Measurements from ENCODE around the gene EEPD1.
"Not testable (repeated sequence)": the region's sequence is repeated elsewhere in the genome, so short reads cannot be mapped to it uniquely, and the experiment has no call there.

The EEPD1 gene

GRCh38 chr7:36253699-36254098 is 100.6 kb downstream of the EEPD1 start:
- no peak for DNase-seq (ENCODE audit: low read depth)

- not testable (repeated sequence) for DNase-seq (ENCODE audit: low read depth)
Measured at GRCh38 chr7:36258510-36259259, 105.6 kb downstream of the EEPD1 start.

- no peak for DNase-seq (ENCODE audit: low read depth)
Measured at GRCh38 chr7:36260481-36260880, 107.4 kb downstream of the EEPD1 start.

GRCh38 chr7:36261019-36261754 is 108.1 kb downstream of the EEPD1 start:
- DNase-seq (ENCODE audit: low read depth), result no peak

- no peak for DNase-seq (ENCODE audit: low read depth)
Measured at GRCh38 chr7:36262309-36263094, 109.4 kb downstream of the EEPD1 start.

- no peak for DNase-seq (ENCODE audit: low read depth)
Measured at GRCh38 chr7:36263095-36263484, 110.0 kb downstream of the EEPD1 start.

GRCh38 chr7:36264123-36264801 is 111.2 kb downstream of the EEPD1 start:
- no peak for DNase-seq (ENCODE audit: low read depth)

GRCh38 chr7:36264913-36265516 is 112.0 kb downstream of the EEPD1 start:
- no peak for DNase-seq (ENCODE audit: low read depth)

GRCh38 chr7:36265680-36266079 is 112.6 kb downstream of the EEPD1 start:
- no peak for DNase-seq (ENCODE audit: low read depth)

GRCh38 chr7:36266190-36266589 is 113.1 kb downstream of the EEPD1 start:
- no peak for DNase-seq (ENCODE audit: low read depth)

- DNase-seq (ENCODE audit: low read depth), result no peak
Measured at GRCh38 chr7:36266683-36267082, 113.6 kb downstream of the EEPD1 start.

GRCh38 chr7:36272211-36272566 is 119.1 kb downstream of the EEPD1 start:
- DNase-seq (ENCODE audit: low read depth), result no peak

- no peak for DNase-seq (ENCODE audit: low read depth)
Measured at GRCh38 chr7:36272567-36273269, 119.7 kb downstream of the EEPD1 start.

- DNase-seq (ENCODE audit: low read depth), result no peak
Measured at GRCh38 chr7:36273836-36274235, 120.8 kb downstream of the EEPD1 start.

GRCh38 chr7:36275735-36276284 is 122.8 kb downstream of the EEPD1 start:
- no peak for DNase-seq (ENCODE audit: low read depth)

- DNase-seq (ENCODE audit: low read depth), result no peak
Measured at GRCh38 chr7:36276428-36277248, 123.6 kb downstream of the EEPD1 start.

- no peak for DNase-seq (ENCODE audit: low read depth)
Measured at GRCh38 chr7:36277249-36277542, 124.1 kb downstream of the EEPD1 start.

GRCh38 chr7:36278069-36278619 is 125.1 kb downstream of the EEPD1 start:
- DNase-seq (ENCODE audit: low read depth), result no peak

GRCh38 chr7:36278620-36279172 is 125.6 kb downstream of the EEPD1 start:
- no peak for DNase-seq (ENCODE audit: low read depth)

Data from stimulated activated CD8-positive, alpha-beta memory T cell treated with anti-CD3 and anti-CD28 coated beads, Interleukin-15, amount 100 ng/mL, for 24 hours (primary cell).